ENCODE data around the gene CNTN6. TPM values are rescaled to one million over a fixed set of nuclear protein-coding genes. Genes with fewer than 3 reads are reported as not detected.

Gene CNTN6
- total RNA-seq, 1 experiment from 2014 or later: not detected

DNA sequence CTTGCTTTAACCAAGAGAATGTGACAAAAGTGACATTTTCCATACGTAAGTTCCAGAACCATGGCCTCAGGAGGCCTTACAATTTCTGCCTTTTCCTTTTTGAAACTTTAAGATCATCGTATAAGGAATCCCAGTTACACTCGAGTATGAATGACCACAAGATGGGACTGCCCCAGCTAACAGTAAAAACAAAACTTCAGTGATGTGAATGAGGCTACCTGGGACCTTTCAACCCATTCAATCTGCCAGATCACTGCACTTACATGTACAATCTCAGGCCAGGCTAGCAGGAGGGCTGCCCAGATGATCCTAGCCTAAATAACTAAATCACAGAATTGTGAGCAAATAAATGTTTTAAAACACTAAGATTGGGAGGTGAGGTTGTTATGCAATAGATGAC, 328.8 kb downstream of the CNTN6 start:
- Histone ChIP-seq H3K18ac (ENCODE audit: insufficient read length, low read depth, low read length) (no peak overlapping the region), H3K14ac (ENCODE audit: insufficient read depth, low read length) (no peak overlapping the region), H2BK120ac (ENCODE audit: low read depth, low read length, poor library complexity, severe bottlenecking) (no peak overlapping the region), H3K4me1 (ENCODE audit: insufficient read depth, low read length) (no peaks in the 10 kb centered on the region), H2BK5ac (ENCODE audit: insufficient read length, low read length) (no peak overlapping the region), H3K79me1 (ENCODE audit: insufficient read depth, low read depth, low read length, poor library complexity, severe bottlenecking) (no peaks in the 10 kb centered on the region), H2AFZ (ENCODE audit: low read length) (no peak overlapping the region), H2AK5ac (ENCODE audit: insufficient read length, low read length) (no peak overlapping the region), H2BK20ac (ENCODE audit: low read depth, low read length, poor library complexity, severe bottlenecking) (no peak overlapping the region), H2BK15ac (ENCODE audit: low read depth, low read length) (no peak overlapping the region), H4K20me1 (ENCODE audit: control insufficient read depth, insufficient read depth, insufficient read length) (no peaks in the 10 kb centered on the region), H3K23me2 (ENCODE audit: insufficient read length, low read depth, low read length, poor library complexity, severe bottlenecking) (no peaks in the 10 kb centered on the region), H3K4me2 (ENCODE audit: insufficient read depth, insufficient read length, low read length) (no peak overlapping the region), H3K27ac (ENCODE audit: insufficient read length, low read depth, low read length) (no peak overlapping the region), H4K8ac (replicated peaks; ENCODE audit: insufficient read length, low read depth, low read length) (no peak overlapping the region), H3K9ac (ENCODE audit: extremely low read depth, insufficient read length, low read length) (no peak overlapping the region), H3K23ac (ENCODE audit: insufficient read length, low read depth, low read length) (no peak overlapping the region), H3K9me3 (ENCODE audit: control insufficient read depth, low read depth, low read length) (no peaks in the 10 kb centered on the region), H3K56ac (ENCODE audit: insufficient read length, low read depth, low read length) (no peak overlapping the region), H3T11ph (ENCODE audit: low read length) (no peak overlapping the region), H4K5ac (ENCODE audit: insufficient read length, low read depth, low read length) (no peak overlapping the region), H2BK12ac (ENCODE audit: insufficient read length, low read depth, low read length) (no peak overlapping the region), H3K4ac (ENCODE audit: low read depth, low read length) (no peak overlapping the region), H3K79me2 (ENCODE audit: insufficient read depth, low read length) (no peaks in the 10 kb centered on the region), H3K27me3 (ENCODE audit: insufficient read depth, low read length) (no peaks in the 10 kb centered on the region), H4K91ac (ENCODE audit: insufficient read length, low read depth, low read length) (no peak overlapping the region)
- TF ChIP-seq, protein P1, sequence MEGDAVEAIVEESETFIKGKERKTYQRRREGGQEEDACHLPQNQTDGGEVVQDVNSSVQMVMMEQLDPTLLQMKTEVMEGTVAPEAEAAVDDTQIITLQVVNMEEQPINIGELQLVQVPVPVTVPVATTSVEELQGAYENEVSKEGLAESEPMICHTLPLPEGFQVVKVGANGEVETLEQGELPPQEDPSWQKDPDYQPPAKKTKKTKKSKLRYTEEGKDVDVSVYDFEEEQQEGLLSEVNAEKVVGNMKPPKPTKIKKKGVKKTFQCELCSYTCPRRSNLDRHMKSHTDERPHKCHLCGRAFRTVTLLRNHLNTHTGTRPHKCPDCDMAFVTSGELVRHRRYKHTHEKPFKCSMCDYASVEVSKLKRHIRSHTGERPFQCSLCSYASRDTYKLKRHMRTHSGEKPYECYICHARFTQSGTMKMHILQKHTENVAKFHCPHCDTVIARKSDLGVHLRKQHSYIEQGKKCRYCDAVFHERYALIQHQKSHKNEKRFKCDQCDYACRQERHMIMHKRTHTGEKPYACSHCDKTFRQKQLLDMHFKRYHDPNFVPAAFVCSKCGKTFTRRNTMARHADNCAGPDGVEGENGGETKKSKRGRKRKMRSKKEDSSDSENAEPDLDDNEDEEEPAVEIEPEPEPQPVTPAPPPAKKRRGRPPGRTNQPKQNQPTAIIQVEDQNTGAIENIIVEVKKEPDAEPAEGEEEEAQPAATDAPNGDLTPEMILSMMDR (conservative IDR thresholded peaks at IDR 0.05): no peak
- Mint-ChIP-seq H3K4me1 (peaks cover 0 to 2% of the 10 kb centered on the region in 2 experiments; a peak in 1 of 4 replicates), H3K27ac (no peak overlapping the region), H3K4me3 (no peak overlapping the region), H3K27me3 (ENCODE audit: low read depth) (no peaks in the 10 kb centered on the region), H3K36me3 (ENCODE audit: insufficient read depth in 1 of 3, low read depth in 3 of 3) (no peaks in the 10 kb centered on the region), H3K9me3 (no peaks in the 10 kb centered on the region; a peak in 1 of 5 replicates)
- DNase-seq: no peak
- WGBS (ENCODE audit: extremely low coverage, insufficient read length, low lambda C conversion rate): no CpG with 5 or more reads among the region's 3 CpGs
